HG03378 (cell line): ENCODE measurements around the gene EDEM3.

Source experiments
- ATAC-seq: cut with Tn5 transposase; IDR thresholded peaks from one replicate; pipeline ENCODE4 v1.9.1; 2021; ENCODE audit warnings: mild to moderate bottlenecking, moderate library complexity; ENCODE audit not compliant: unreplicated experiment

The EDEM3 gene

GRCh38 chr1:184646178-184646701 is 108.4 kb downstream of the EDEM3 start:
- ATAC-seq, result no peak

- no peak for ATAC-seq
Observed at GRCh38 chr1:184644771-184645170, 109.9 kb downstream of the EDEM3 start.

- no peak for ATAC-seq
Observed at GRCh38 chr1:184643661-184644060, 111.0 kb downstream of the EDEM3 start.

GRCh38 chr1:184641894-184642293 is 112.8 kb downstream of the EDEM3 start:
- ATAC-seq, result no peak

GRCh38 chr1:184640505-184640904 is 114.2 kb downstream of the EDEM3 start:
- no peak for ATAC-seq
